ENCODE data around the gene MRPS9.
A peak's percentile ranks its signal among the peaks of the same experiment; 100 is the strongest.

MRPS9 gene

GRCh38 chr2:105143094-105143466 lies 105.2 kb downstream of the MRPS9 start:
- H3K4me3 Mint-ChIP-seq, result peak overlapping the region; percentile 78
- no peaks in the 10 kb centered on the region for H3K9me3 Mint-ChIP-seq
- H3K27ac Mint-ChIP-seq, result no peak overlapping the region
- peaks cover 30% of the 10 kb centered on the region for H3K27me3 Mint-ChIP-seq (ENCODE audit: low read depth)
- no peaks in the 10 kb centered on the region for H3K36me3 Mint-ChIP-seq (ENCODE audit: low read depth)
- H3K4me1 Mint-ChIP-seq (ENCODE audit: low read depth), result peaks cover 8% of the 10 kb centered on the region

GRCh38 chr2:105143467-105144151 lies 105.7 kb downstream of the MRPS9 start:
- Mint-ChIP-seq H3K9me3 (no peaks in the 10 kb centered on the region), H3K27ac (no peak overlapping the region), H3K36me3 (ENCODE audit: low read depth) (no peaks in the 10 kb centered on the region), H3K4me1 (ENCODE audit: low read depth) (peaks cover 8% of the 10 kb centered on the region), H3K27me3 (ENCODE audit: low read depth) (peaks cover 30% of the 10 kb centered on the region), H3K4me3 (peak overlapping the region; percentile 78)

GRCh38 chr2:105144152-105144940 lies 106.5 kb downstream of the MRPS9 start:
- peaks cover 34% of the 10 kb centered on the region for H3K27me3 Mint-ChIP-seq (ENCODE audit: low read depth)
- H3K36me3 Mint-ChIP-seq (ENCODE audit: low read depth), result no peaks in the 10 kb centered on the region
- H3K4me1 Mint-ChIP-seq (ENCODE audit: low read depth), result peaks cover 8% of the 10 kb centered on the region
- H3K27ac Mint-ChIP-seq, result no peak overlapping the region
- no peaks in the 10 kb centered on the region for H3K9me3 Mint-ChIP-seq
- H3K4me3 Mint-ChIP-seq, result peak overlapping the region; percentile 82

GRCh38 chr2:105144941-105145300 lies 107.1 kb downstream of the MRPS9 start:
- Mint-ChIP-seq H3K27ac (no peak overlapping the region), H3K4me3 (peak overlapping the region; percentile 82), H3K9me3 (no peaks in the 10 kb centered on the region), H3K4me1 (ENCODE audit: low read depth) (peaks cover 8% of the 10 kb centered on the region), H3K36me3 (ENCODE audit: low read depth) (no peaks in the 10 kb centered on the region), H3K27me3 (ENCODE audit: low read depth) (peaks cover 35% of the 10 kb centered on the region)

GRCh38 chr2:105149272-105149671 lies 111.4 kb downstream of the MRPS9 start:
- H3K36me3 Mint-ChIP-seq (ENCODE audit: low read depth), result no peaks in the 10 kb centered on the region
- H3K27ac Mint-ChIP-seq, result no peak overlapping the region
- no peak overlapping the region for H3K4me3 Mint-ChIP-seq
- H3K9me3 Mint-ChIP-seq, result no peaks in the 10 kb centered on the region
- H3K4me1 Mint-ChIP-seq (ENCODE audit: low read depth), result peaks cover 4% of the 10 kb centered on the region
- peaks cover 26% of the 10 kb centered on the region for H3K27me3 Mint-ChIP-seq (ENCODE audit: low read depth)

Measured in T-helper 1 cell treated with Interleukin-12 subunit alpha and Interleukin-12 subunit beta and Interleukin-4 antibody, amounts not matched to agents 30 μg/mL and 1 μg/mL, for 36 hours (primary cell).